HG03064 (cell line): Measurements from ENCODE around the gene RNF4.
"Not testable (repeated sequence)": the region's sequence is repeated elsewhere in the genome, so short reads cannot be mapped to it uniquely, and the experiment has no call there.

Experiments
- ATAC-seq: cut with Tn5 transposase; IDR thresholded peaks from one replicate; pipeline ENCODE4 v1.9.1; 2021; ENCODE audit warnings: low read depth; ENCODE audit not compliant: unreplicated experiment

Gene RNF4

DNA sequence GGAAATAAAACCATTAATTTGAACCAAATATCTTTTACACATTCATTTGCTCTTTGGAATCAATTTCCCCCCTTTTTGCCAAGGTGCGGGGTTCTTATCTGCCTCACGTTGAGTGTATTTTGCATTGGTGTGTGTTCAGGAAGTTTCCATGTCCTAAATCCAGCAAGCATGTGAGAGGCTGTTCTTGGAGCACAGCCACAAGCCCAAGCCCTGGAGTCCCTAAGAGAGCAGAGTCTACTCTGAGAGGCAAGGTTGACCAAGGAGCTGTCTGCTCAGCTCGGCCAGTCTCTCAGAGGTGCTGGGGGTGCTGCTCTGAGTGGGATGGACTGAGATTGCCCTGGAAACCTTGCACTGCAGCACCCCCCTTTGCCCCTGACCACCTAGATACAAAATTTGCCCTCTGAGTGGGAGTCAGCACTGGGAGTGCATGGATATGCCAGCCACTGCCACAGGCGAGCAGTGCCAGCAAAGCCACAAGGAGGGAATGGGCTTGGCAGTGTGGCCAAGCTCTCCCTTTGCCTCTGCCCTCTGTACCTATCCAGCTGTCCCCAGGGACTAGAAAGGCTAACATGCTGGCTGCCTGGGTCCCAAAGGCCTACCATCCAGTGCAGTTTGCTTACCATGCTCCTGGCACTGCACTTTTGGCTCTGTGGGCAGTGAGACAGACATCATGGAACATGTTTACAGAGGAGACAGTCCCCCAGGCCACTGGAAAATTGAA lies 47.1 kb downstream of the RNF4 start:
- ATAC-seq, result no peak

DNA sequence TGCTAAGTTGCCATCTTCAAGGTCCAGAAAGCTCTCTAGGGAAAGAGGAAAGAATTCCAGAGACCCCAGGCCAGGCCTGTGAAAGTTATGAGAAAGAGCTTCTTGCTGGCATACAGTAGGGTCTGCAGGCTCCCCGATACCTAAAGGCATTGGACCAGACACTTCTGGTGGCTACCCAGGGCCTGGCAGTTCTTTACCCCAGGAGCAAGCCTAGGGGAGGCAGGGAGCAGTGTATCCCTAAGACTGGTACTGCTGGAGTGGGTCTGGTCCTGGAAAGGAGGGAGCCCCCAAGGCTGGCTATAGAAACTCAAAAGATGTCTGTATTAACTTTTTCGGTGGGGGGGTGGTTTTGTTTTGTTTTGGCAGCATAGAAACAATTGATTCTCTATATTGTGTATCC lies 47.7 kb downstream of the RNF4 start:
- ATAC-seq, result no peak

DNA sequence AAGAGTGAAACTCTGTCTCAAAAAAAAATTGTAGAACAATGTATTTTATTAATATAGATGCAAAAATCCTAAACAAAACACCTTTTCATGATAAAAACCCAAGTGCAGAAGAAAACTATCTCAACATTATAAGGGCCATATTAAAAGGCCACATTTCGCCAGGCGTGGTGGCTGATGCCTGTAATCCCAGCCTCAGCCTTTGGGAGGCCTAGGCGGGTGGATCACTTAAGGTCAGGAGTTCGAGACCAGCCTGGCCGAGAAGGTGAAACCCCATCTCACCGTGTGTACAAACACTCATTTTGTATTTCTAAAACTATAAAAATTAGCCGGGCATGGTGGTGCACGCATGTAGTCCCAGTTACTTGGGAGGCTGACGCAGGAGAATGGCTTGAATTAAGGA lies 57.7 kb downstream of the RNF4 start:
- ATAC-seq, result no peak

DNA sequence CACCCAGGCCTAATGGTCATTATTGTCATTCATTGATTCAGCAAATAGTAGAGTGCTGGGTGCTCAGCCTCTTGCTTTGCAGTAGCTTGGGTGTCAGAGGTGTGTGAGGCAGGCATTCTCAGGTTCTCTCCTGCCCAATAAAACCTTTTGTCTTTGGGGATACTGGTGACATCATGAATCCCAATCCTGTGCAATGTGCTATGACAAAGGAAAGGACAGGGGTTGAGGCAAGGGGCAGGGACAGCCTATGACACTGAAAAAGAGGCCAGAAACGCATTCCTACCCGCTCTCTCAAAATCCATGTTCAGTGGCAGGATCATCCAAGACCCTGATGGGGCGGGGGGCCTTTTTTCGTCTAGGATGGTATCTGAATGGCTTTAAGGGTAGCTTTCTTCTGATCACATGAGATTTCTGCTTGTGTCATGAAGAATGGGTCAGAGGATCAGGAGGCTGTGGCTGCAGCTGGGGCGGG lies 66.0 kb downstream of the RNF4 start:
- no peak for ATAC-seq

DNA sequence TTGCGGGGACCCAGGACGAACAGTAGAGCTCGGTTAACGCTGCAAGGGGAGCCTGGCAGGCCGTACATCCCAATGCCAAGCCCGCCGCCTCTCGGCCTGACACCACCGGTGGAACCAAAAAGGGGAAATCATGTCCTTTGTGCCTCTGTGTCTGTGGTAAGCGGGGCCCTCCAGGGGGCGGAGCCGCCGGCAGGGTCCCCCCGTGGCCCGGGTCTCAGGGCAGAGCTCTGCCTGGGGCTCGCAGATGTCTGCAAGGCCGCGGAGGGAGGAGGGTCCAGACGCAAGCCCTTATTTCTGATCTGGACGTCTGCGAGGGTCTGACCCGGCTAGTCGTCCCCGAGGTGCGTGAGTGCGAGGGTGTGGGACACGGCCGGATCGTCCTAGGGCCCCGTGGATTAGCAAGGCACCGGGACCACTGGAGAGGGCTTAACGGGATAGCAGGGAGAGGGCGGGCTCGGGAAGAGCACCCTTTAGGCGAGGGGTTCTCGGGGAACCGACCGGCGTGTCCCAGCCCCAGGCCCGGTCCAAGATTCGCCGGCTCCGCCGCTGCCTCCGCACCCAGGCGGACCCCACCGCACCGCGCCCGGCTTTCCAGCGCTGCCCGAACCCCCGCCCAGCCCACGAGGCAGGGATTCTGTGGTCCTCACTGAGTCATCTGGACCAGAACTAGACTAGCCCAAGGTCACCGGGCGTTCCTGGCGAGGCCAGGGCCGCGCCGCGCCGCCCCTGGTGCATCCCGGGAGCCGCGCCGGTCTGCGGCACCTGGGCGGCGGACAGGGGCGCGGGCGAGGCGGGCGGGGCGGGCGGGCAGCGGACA lies 66.7 kb downstream of the RNF4 start:
- peak; percentile 7 for ATAC-seq

- peak; percentile 83 for ATAC-seq
Observed at GRCh38 chr4:2536193-2537010, 67.5 kb downstream of the RNF4 start, which contains the start of gene FAM193A. Gene FAM193A (plus strand): TSS chr4:2536647. CDS start chr4:2536916, 269 bp downstream.

- ATAC-seq, result peak; percentile 33
Observed at GRCh38 chr4:2537011-2537830, 68.3 kb downstream of the RNF4 start.

GRCh38 chr4:2543580-2544191 lies 74.8 kb downstream of the RNF4 start:
- not testable (repeated sequence) for ATAC-seq

DNA sequence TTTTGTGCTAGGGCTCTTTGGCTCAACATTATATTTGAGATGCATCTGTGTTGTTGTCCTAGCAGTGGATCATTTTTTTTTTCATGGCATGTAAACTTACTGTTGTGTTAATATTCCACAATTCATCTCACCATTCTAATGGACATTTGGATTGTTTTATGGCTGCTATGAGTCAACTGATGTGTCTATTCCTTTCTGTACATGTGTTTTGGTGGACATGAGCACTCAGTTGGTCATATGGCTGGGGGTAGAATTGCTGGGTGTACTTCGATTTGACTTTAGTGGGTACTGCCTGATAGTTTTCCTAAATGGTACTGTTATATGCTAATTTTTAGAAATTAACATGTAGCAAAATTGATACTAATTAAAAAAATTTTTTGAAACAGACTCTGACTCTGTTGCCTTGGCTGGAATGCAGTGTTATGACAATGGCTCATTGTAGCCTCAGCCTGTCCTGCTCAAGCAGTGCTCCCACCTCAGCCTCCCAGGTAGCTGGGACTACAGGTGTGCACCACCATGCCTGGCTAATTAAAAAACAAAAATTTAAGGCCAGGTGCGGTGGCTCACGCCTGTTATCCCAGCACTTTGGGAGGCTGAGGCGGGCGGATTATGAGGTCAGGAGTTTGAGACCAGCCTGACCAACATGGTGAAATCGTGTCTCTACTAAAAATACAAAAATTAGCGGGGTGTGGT lies 76.6 kb downstream of the RNF4 start:
- ATAC-seq, result no peak

DNA sequence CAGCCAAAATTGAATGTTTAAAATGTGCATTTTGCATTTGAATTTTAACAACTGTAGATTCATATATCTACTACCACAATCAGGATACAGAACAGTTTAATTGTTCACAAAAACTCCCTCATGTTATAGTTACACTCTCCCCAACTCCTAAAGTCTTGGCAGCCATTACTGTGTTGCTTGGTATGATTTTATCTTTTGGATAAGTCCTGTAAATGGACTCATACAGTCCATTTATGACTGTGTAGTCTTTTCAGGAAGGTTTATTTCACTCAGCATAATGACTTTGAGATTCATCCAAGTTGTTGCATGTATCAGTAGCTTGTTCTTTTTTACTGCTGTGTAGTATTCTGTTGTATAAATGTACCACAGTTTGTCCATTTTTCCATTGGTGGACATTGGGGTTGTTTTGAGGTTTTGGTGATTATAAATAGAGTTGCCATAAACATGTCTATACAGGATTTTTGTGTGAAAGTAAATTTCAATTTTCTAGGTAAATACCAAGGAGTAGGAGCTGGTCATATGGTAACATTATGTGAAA lies 77.4 kb downstream of the RNF4 start:
- ATAC-seq, result no peak

- ATAC-seq, result not testable (repeated sequence)
Observed at GRCh38 chr4:2546961-2547691, 78.2 kb downstream of the RNF4 start.

DNA sequence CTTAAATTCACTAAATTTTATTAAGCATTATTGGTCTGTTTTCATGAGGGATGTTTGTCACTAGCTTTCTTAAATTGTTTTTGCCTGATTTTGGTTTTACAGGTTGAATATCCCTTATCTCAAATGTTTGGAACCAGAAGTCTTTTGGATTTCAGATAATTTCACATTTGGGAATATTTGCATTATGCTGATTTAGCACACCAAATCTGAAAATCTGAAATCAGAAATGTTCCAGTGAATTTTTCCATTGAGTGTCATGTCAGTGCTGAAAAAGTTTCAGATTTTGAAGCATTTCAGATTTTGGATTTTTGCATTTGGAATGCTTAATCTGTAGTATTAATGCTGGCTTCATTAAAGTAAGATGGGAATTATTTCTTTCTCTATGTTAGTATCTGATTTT lies 82.2 kb downstream of the RNF4 start:
- ATAC-seq, result no peak

GRCh38 chr4:2552806-2553205 lies 83.9 kb downstream of the RNF4 start:
- no peak for ATAC-seq

GRCh38 chr4:2558301-2558700 lies 89.4 kb downstream of the RNF4 start:
- no peak for ATAC-seq

- ATAC-seq, result no peak
Observed at GRCh38 chr4:2560167-2560566, 91.3 kb downstream of the RNF4 start.
